GM18909 (cell line): ENCODE data around the gene NOP16.
"Not testable (repeated sequence)": the region's sequence is repeated elsewhere in the genome, so short reads cannot be mapped to it uniquely, and the experiment has no call there.

ENCODE experiments used
- ATAC-seq: cut with Tn5 transposase; IDR thresholded peaks from one replicate; pipeline ENCODE4 v1.9.1; 2021; ENCODE audit warnings: mild to moderate bottlenecking; ENCODE audit not compliant: unreplicated experiment, poor library complexity

NOP16 gene

DNA sequence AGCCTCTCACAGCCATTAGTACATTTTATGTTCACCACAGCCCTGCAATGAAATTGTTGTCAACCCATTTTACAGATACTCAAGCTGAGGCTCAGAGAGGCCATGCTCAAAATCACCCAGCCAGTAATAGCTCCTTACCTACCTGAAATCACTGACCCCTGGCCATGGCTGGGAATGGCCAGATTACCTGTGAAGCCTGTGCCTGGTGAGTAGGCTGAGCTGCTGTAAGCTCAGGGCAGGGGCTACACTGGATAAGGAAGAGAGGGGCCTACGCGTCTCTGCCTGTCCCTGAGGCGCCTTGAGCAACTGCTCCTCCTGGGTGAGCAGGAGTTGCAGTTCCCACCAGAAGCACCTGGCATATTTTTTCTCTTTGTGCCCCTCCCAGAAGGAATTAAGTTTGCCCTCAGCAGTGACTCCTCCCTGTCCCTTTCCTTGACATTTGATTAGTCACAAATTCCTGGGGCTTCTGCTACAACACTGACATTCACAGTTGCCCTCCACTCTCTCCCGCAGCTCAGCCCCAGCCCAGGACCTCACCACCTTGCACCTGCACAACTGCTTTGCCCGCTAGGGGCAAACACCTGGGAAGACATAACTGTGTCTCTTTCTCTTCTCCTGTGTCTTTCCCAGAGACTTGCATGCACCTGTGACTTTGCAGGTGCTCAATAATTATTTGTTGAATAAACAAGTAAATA lies 22.2 kb upstream of the NOP16 start:
- ATAC-seq = no peak

- ATAC-seq = no peak
Observed at GRCh38 chr5:176409765-176410164, 21.4 kb upstream of the NOP16 start.

- no peak for ATAC-seq
Observed at GRCh38 chr5:176408590-176408989, 20.2 kb upstream of the NOP16 start.

DNA sequence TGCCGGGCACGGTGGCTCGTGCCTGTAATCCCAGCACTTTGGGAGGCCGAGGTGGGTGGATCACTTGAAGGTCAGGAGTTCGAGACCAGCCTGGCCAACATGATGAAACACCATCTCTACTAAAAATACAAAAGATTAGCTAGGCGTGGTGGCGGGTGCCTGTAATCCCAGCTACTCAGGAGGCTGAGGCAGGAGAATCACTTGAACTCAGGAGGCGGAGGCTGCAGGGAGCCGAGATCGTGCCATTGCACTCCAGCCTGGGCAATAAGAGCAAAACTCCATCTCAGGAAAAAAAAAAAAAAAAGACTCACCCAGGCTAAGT lies 19.8 kb upstream of the NOP16 start:
- not testable (repeated sequence) for ATAC-seq

- ATAC-seq = no peak
Observed at GRCh38 chr5:176407456-176408251, 19.3 kb upstream of the NOP16 start.

GRCh38 chr5:176406436-176407052 lies 18.1 kb upstream of the NOP16 start:
- no peak for ATAC-seq

DNA sequence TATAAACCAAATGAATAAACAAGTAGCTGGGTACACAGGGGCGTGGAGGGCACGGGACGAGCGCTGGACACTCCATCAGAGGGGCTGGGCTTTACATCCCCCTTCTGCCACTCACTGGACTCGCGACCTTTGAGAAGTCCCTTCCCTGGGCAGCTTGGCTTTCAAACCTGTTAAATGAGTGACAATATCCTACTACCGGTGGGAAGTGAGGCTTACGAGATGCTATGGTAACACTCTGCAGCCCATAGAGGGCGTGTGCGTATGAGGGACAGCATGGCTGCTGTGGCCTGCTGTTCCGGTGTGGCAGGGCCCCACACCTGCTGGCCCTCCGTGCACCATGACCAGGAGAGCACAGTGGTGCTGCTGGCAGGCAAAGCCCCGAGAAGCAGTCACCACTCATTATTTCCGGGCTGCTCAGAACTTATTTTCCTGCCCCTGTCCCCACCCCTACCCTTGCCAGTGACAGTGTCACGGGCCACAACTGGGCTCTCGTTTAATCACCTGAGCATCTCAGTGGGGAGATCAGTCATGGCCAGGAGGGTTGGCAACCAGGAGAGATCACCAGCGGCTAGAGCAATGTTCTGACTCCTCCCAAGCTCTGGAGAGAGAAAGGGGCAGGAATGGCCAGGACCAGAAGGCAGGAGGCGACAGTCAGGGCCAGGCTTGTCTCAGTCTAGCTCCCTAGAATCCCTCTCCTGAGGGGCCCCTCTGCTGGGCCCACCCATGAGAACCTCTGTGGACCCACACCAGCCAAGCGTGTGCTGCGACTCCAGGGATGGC lies 17.4 kb upstream of the NOP16 start:
- ATAC-seq = no peak

GRCh38 chr5:176401281-176402205 lies 13.1 kb upstream of the NOP16 start:
- no peak for ATAC-seq

GRCh38 chr5:176400382-176401156 lies 12.2 kb upstream of the NOP16 start:
- ATAC-seq = no peak

GRCh38 chr5:176397736-176398420 lies 9.5 kb upstream of the NOP16 start:
- ATAC-seq = no peak

DNA sequence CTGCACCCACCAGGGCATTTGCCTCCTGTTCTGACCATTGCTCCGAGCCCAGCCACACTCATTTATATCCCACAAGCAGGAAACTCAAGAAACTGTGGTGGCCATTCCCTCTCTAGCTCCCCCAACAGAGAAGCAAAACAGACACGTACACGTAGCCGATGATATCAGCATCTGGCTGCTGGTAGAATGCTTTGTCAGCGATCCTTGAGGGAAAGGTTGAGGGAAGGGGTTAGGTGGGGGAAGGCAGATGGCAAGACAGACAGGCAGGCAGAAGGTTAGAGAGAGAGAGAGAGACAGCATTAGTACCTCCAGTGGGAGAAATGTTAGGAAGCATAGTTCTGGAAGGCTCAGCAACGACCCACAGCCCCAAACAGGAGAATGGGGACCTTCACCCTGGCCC lies 7.9 kb upstream of the NOP16 start:
- no peak for ATAC-seq

DNA sequence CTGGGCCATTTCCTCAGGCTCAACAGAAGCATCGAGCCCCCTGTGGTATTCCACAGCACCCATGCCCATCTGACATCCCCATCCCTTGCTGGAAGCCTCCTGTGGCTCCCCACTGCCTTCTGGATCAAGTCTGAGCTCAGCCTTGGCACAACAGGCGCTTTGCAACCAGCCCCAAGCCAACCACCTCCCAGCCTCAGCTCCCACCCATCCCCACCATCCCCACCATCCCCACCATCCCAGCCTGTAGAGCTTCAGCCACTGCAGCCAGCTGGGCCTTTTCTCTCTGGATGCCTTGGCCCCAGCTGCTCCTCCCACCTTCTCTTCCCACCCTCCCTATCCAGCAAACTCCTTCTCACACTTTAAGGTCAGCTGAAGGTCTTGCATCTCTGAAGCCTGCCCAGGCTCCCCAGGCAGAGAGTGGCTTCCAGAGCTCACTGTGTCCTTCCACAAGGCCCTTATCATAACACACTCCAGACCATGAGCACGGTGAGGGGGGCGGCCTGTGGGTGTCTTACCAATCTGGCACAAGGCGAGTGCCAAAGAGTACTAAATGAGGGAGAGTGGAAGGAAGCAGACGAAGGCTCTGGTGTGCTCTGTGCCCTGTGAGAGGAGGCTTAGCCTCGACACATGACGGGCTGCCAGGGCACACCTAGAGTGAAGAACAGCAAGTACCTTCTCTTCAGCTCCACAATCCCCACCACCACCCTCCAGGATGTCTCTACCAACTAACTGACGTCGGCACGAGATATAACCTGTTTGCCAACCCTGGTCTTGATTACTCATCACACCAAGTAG lies 6.7 kb upstream of the NOP16 start:
- no peak for ATAC-seq

GRCh38 chr5:176394096-176394495 lies 5.7 kb upstream of the NOP16 start:
- no peak for ATAC-seq

GRCh38 chr5:176392526-176392925 lies 4.1 kb upstream of the NOP16 start:
- no peak for ATAC-seq

DNA sequence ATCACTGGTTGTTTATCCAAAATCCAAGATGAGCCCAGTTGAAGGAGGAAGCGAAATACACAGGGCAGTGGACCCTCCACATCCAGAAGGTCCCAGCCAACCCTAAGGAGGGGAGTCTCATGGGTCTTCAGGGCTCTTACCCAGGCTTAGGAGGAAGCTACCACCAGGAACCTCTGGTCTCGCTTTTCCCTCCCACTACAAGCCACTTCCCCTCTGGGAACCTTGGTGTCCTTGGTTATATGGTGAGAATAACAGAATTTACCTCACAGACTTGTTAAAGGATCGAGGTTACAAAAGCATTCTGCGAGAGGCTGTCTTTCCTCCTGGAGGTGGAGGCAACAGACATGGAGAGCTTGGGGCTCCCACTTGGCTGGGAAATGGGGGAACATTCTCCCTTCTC lies 3.6 kb upstream of the NOP16 start:
- ATAC-seq = no peak

DNA sequence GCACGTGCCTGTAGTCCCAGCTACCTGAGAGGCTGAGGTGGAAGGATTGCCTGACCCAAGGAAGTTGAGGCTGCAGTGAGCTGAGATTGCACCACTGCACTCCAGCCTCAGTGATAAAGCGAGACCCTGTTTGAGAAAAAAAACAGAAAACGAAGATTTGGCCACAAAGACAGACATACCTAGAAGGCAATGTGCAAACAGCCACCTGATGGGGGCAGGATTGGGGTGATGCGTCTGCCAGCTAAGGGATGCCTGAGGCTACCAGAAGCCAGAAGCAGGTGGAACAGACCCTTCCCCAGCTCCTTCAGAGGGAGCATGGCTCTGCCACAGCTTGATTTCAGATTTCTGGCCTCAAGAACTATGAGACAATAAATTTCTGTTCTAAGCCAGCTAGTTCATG lies 3.1 kb upstream of the NOP16 start:
- no peak for ATAC-seq
